Nephron (organoid): ENCODE data around the gene EMD.

Experiments
- H3K27ac Mint-ChIP-seq, 3 experiments: 2 replicates each; pipeline ENCODE4 v1.8.0; 2020; ENCODE audit warnings: mixed read lengths in 3 of 3, mild to moderate bottlenecking in 2 of 3, moderate library complexity in 1 of 3
- H3K27me3 Mint-ChIP-seq: 2 replicates; pipeline ENCODE4 v1.8.0; 2021; ENCODE audit warnings: low read depth, mild to moderate bottlenecking, moderate library complexity, mixed read lengths
- H3K36me3 Mint-ChIP-seq: 2 replicates; pipeline ENCODE4 v1.8.0; 2020; ENCODE audit warnings: low read depth, mixed read lengths
- H3K4me1 Mint-ChIP-seq: 2 replicates; pipeline ENCODE4 v1.8.0; 2020; ENCODE audit warnings: mixed read lengths
- H3K4me3 Mint-ChIP-seq, 3 experiments: 2 replicates each; pipeline ENCODE4 v1.8.0; 2020; ENCODE audit warnings: mild to moderate bottlenecking in 3 of 3, mixed read lengths in 3 of 3, moderate library complexity in 2 of 3
- H3K9me3 Mint-ChIP-seq: 2 replicates; pipeline ENCODE4 v1.8.0; 2020; ENCODE audit warnings: mixed read lengths
- CTCF ChIP-seq, 3 experiments: fragments of 200-600 bp; sonication (generic); IDR thresholded peaks; one replicate each; pipeline ENCODE4 v1.5.0; 2021; ENCODE audit warnings: antibody characterized with exemption in 3 of 3; ENCODE audit not compliant: unreplicated experiment in 3 of 3

EMD gene

GRCh38 chrX:154417157-154417556 lies 38.1 kb downstream of the EMD start:
- no peaks in the 10 kb centered on the region for H3K4me1 Mint-ChIP-seq
- peaks cover 9% of the 10 kb centered on the region for H3K9me3 Mint-ChIP-seq
- no peak for TF ChIP-seq CTCF (IDR thresholded peaks at IDR 0.05; ENCODE audit: unreplicated experiment in 3 of 3)
- no peak overlapping the region for H3K4me3 Mint-ChIP-seq
- no peaks in the 10 kb centered on the region for H3K27me3 Mint-ChIP-seq
- H3K36me3 Mint-ChIP-seq, result peaks cover 12% of the 10 kb centered on the region
- no peak overlapping the region for H3K27ac Mint-ChIP-seq

DNA sequence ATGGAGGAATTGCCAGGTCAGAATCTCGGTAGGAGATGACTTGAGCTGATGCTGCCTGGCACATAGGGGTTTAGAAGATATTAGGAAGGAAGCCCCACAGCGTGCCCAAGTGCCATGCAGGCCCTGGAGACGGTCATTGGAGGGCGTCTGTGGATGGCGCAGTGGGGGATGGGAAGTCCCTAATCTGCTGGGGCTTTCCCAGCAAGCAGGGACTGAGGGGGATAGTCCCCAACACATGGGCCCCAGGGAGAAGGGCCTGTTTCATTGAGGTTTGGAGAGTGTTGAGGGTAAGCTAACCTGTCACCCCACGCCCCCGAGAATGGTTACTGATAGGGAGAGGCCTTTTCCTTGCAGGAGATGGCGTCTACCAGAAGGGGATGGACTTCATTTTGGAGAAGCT lies 40.1 kb downstream of the EMD start:
- Mint-ChIP-seq H3K4me3 (no peak overlapping the region), H3K27me3 (no peaks in the 10 kb centered on the region), H3K4me1 (no peaks in the 10 kb centered on the region), H3K36me3 (peaks cover 8% of the 10 kb centered on the region), H3K9me3 (peaks cover 7% of the 10 kb centered on the region), H3K27ac (no peak overlapping the region)
- no peak for TF ChIP-seq CTCF (IDR thresholded peaks at IDR 0.05; ENCODE audit: unreplicated experiment in 3 of 3)

GRCh38 chrX:154419688-154420401 lies 40.8 kb downstream of the EMD start:
- Mint-ChIP-seq H3K4me1 (no peaks in the 10 kb centered on the region), H3K27ac (peak overlapping the region in 1 of 3 experiments; percentile 44), H3K9me3 (peaks cover 10% of the 10 kb centered on the region), H3K27me3 (no peaks in the 10 kb centered on the region), H3K4me3 (no peak overlapping the region), H3K36me3 (peaks cover 8% of the 10 kb centered on the region)
- no peak for TF ChIP-seq CTCF (IDR thresholded peaks at IDR 0.05; ENCODE audit: unreplicated experiment in 3 of 3)

- H3K4me3 Mint-ChIP-seq, result no peak overlapping the region
- H3K36me3 Mint-ChIP-seq, result peaks cover 5% of the 10 kb centered on the region
- no peaks in the 10 kb centered on the region for H3K27me3 Mint-ChIP-seq
- H3K9me3 Mint-ChIP-seq, result peaks cover 7% of the 10 kb centered on the region
- no peaks in the 10 kb centered on the region for H3K4me1 Mint-ChIP-seq
- peak overlapping the region in 1 of 3 experiments; percentile 44 for H3K27ac Mint-ChIP-seq
- no peak for TF ChIP-seq CTCF (IDR thresholded peaks at IDR 0.05; ENCODE audit: unreplicated experiment in 3 of 3)
Observed at GRCh38 chrX:154420402-154420756, 41.3 kb downstream of the EMD start.

- Mint-ChIP-seq H3K4me1 (peaks cover 6% of the 10 kb centered on the region), H3K27ac (no peak overlapping the region)
Observed at GRCh38 chrX:154426916-154427770, 48.0 kb downstream of the EMD start.

More at GRCh38 chrX:154426916-154427770, 48.0 kb downstream of the EMD start:
- H3K27me3 Mint-ChIP-seq, result no peaks in the 10 kb centered on the region
- peaks cover 18% of the 10 kb centered on the region for H3K9me3 Mint-ChIP-seq
- TF ChIP-seq CTCF (IDR thresholded peaks at IDR 0.05; ENCODE audit: unreplicated experiment in 3 of 3), result no peak
- H3K4me3 Mint-ChIP-seq, result peak overlapping the region in 2 of 3 experiments; percentile 34
- peaks cover 7% of the 10 kb centered on the region for H3K36me3 Mint-ChIP-seq
